OCI-LY7 (cell line): ENCODE data around the gene ZNF407. TPM values are rescaled to one million over a fixed set of nuclear protein-coding genes. Genes with fewer than 3 reads are reported as not detected.
"Not testable (repeated sequence)": the region's sequence is repeated elsewhere in the genome, so short reads cannot be mapped to it uniquely, and the experiment has no call there.

Experiments
- BruUV-seq: library from RNA; stranded (reverse); fragments of 400-500 nt; replicated peaks from 2 replicates; lab custom pipeline; 2021; lab: Mats Ljungman, UMichigan
- CTCF ChIA-PET: fragments of 300-600 bp; sonication (Branson Sonifier 250); formaldehyde crosslinking; loops from one replicate; lab custom pipeline; 2022; ENCODE audit warnings: antibody characterized with exemption; ENCODE audit not compliant: unreplicated experiment; lab: Charles Lee
- POLR2A ChIA-PET: fragments of 300-600 bp; sonication (Branson Sonifier 250); formaldehyde crosslinking; loops from one replicate; lab custom pipeline; 2022; ENCODE audit warnings: antibody characterized with exemption; lab: Charles Lee
- DNase-seq: peaks from one replicate; pipeline ENCODE4 v3.0.0-alpha.2; 2015; ENCODE audit warnings: low spot score
- H2AFZ ChIP-seq: fragments of 200-600 bp; sonication (generic), shearing (Covaris generic); 2 replicates; pipeline ENCODE4 v1.6.1; 2014; ENCODE audit warnings: mild to moderate bottlenecking, antibody characterized with exemption, low read length, moderate library complexity
- H3K27ac ChIP-seq: fragments of 200-600 bp; sonication (generic); 2 replicates; pipeline ENCODE4 v1.5.1; 2014; ENCODE audit warnings: mixed run types, low read depth, mild to moderate bottlenecking, moderate library complexity, low read length, inconsistent platforms; ENCODE audit not compliant: poor library complexity, severe bottlenecking
- H3K36me3 ChIP-seq: fragments of 200-600 bp; sonication (generic); 2 replicates; pipeline ENCODE4 v1.6.1; 2014; ENCODE audit warnings: mild to moderate bottlenecking, antibody characterized with exemption, low read length, moderate library complexity, mixed read lengths; ENCODE audit not compliant: insufficient read depth
- H3K4me1 ChIP-seq: fragments of 200-600 bp; sonication (generic); 2 replicates; pipeline ENCODE4 v1.5.1; 2014; ENCODE audit warnings: mild to moderate bottlenecking, low read length; ENCODE audit not compliant: insufficient read depth, poor library complexity, severe bottlenecking
- H3K4me2 ChIP-seq: fragments of 200-600 bp; sonication (generic); 2 replicates; pipeline ENCODE4 v1.6.1; 2014; ENCODE audit warnings: mild to moderate bottlenecking, low read length
- H3K4me3 ChIP-seq: fragments of 200-600 bp; sonication (generic); 2 replicates; pipeline ENCODE4 v1.5.1; 2014; ENCODE audit warnings: mild to moderate bottlenecking, low read depth, low read length; ENCODE audit not compliant: poor library complexity, severe bottlenecking
- H3K79me2 ChIP-seq: fragments of 200-600 bp; sonication (generic); 2 replicates; pipeline ENCODE4 v1.6.1; 2016; ENCODE audit warnings: low read depth, mild to moderate bottlenecking, low read length, moderate library complexity, mixed read lengths; ENCODE audit not compliant: insufficient read depth
- H3K9me2 ChIP-seq: fragments of 200-600 bp; sonication (generic); 2 replicates; pipeline ENCODE4 v1.6.1; 2016; ENCODE audit warnings: mild to moderate bottlenecking, low read length, mixed read lengths; ENCODE audit not compliant: insufficient read depth
- H3K9me3 ChIP-seq: fragments of 200-600 bp; sonication (generic); 2 replicates; pipeline ENCODE4 v1.6.1; 2014; ENCODE audit warnings: mild to moderate bottlenecking, mixed run types, low read length, mixed read lengths
- H4K20me1 ChIP-seq: fragments of 200-600 bp; sonication (generic); 2 replicates; pipeline ENCODE4 v1.6.1; 2014; ENCODE audit warnings: mild to moderate bottlenecking, antibody characterized with exemption, low read length, moderate library complexity, mixed read lengths; ENCODE audit not compliant: insufficient read depth
- CTCF ChIP-seq: fragments of 200-600 bp; sonication (generic); conservative IDR thresholded peaks from 2 replicates; pipeline ENCODE4 v1.5.1; 2014; ENCODE audit warnings: mild to moderate bottlenecking, antibody characterized with exemption, low read length, moderate library complexity, mixed read lengths
- EZH2phosphoT487 ChIP-seq: fragments of 200-600 bp; sonication (generic); IDR thresholded peaks from 2 replicates; pipeline ENCODE4 v1.6.1; 2018; ENCODE audit warnings: low read depth, borderline replicate concordance, mild to moderate bottlenecking, mixed run types, antibody characterized with exemption, low read length, moderate library complexity, mixed read lengths
- intact Hi-C: fragments of 100-400 bp; cut with micrococcal nuclease; formaldehyde crosslinking; loops from one replicate; pipeline ENCODE4 v1.10.0; 2022; ENCODE audit not compliant: unreplicated experiment
- total RNA-seq, 2 experiments: library from RNA; depleted of rRNA in 1 of 2; stranded (reverse); fragments of >200 nt in 1 of 2; shearing (Covaris generic) in 1 of 2; gene quantifications; 2 replicates each; pipeline ENCODE4 v1.2.3, GENCODE V29; 2014 to 2022

ZNF407 gene
- total RNA-seq, 2 experiments from 2014 or later = 8.9 to 11.9 TPM

GRCh38 chr18:74562775-74563174, 34.9 kb upstream of the ZNF407 start:
- intact Hi-C loops = no loop called here
- ChIA-PET POLR2A (no interaction called here), CTCF (no interaction called here)
- Histone ChIP-seq H3K9me3 (no peaks in the 10 kb centered on the region), H2AFZ (no peak overlapping the region), H3K36me3 (no peaks in the 10 kb centered on the region), H3K4me1 (no peaks in the 10 kb centered on the region), H4K20me1 (no peaks in the 10 kb centered on the region), H3K79me2 (no peaks in the 10 kb centered on the region), H3K4me2 (no peak overlapping the region), H3K4me3 (no peak overlapping the region), H3K9me2 (no peaks in the 10 kb centered on the region), H3K27ac (no peak overlapping the region)
- BruUV-seq = no TSS peak
- no peak for TF ChIP-seq CTCF
- DNase-seq = no peak

GRCh38 chr18:74563999-74564398, 33.7 kb upstream of the ZNF407 start:
- Histone ChIP-seq H3K9me2 (no peaks in the 10 kb centered on the region), H3K36me3 (no peaks in the 10 kb centered on the region), H3K4me2 (no peak overlapping the region), H3K9me3 (no peaks in the 10 kb centered on the region), H3K27ac (no peak overlapping the region), H3K79me2 (no peaks in the 10 kb centered on the region), H2AFZ (no peak overlapping the region), H3K4me1 (no peaks in the 10 kb centered on the region), H3K4me3 (no peak overlapping the region), H4K20me1 (no peaks in the 10 kb centered on the region)
- ChIA-PET CTCF (no interaction called here), POLR2A (no interaction called here)
- intact Hi-C loops = no loop called here
- TF ChIP-seq CTCF = no peak
- TF ChIP-seq EZH2phosphoT487 = no peak
- BruUV-seq = no TSS peak
- DNase-seq = no peak

GRCh38 chr18:74565164-74565563, 32.5 kb upstream of the ZNF407 start:
- H4K20me1 ChIP-seq, H3K36me3 ChIP-seq, H3K9me3 ChIP-seq, H3K4me2 ChIP-seq, H3K4me3 ChIP-seq, CTCF ChIA-PET, POLR2A ChIA-PET, H3K27ac ChIP-seq, DNase-seq, H3K4me1 ChIP-seq, intact Hi-C loops, H2AFZ ChIP-seq, H3K79me2 ChIP-seq, H3K9me2 ChIP-seq, BruUV-seq: not testable (repeated sequence)

GRCh38 chr18:74565993-74566392, 31.7 kb upstream of the ZNF407 start:
- H3K79me2 ChIP-seq, H3K4me2 ChIP-seq, BruUV-seq, H3K9me3 ChIP-seq, POLR2A ChIA-PET, H4K20me1 ChIP-seq, intact Hi-C loops, H3K36me3 ChIP-seq, H3K4me1 ChIP-seq, CTCF ChIA-PET, DNase-seq, H2AFZ ChIP-seq, H3K9me2 ChIP-seq, H3K27ac ChIP-seq, H3K4me3 ChIP-seq: not testable (repeated sequence)
